MCF 10A (cell line): ENCODE results near the gene FAM114A1. TPM values are rescaled to one million over a fixed set of nuclear protein-coding genes. Genes with fewer than 3 reads are reported as not detected.

Experiments used
- BruUV-seq: library from RNA; stranded (reverse); fragments of 400-500 nt; replicated peaks from 2 replicates; lab custom pipeline; 2021; lab: Mats Ljungman, UMichigan
- CTCF ChIA-PET: fragments of 300-600 bp; sonication (Branson Sonifier 250); formaldehyde crosslinking; extraction: SDS; loops from one replicate; lab custom pipeline; 2021; ENCODE audit warnings: antibody characterized with exemption, inconsistent platforms; lab: Yijun Ruan, JAX
- POLR2A ChIA-PET: fragments of 300-600, 350-650 bp; sonication (Branson Sonifier 250); formaldehyde crosslinking; extraction: SDS; loops from one replicate; lab custom pipeline; 2020; ENCODE audit warnings: antibody characterized with exemption, inconsistent platforms; lab: Yijun Ruan, JAX
- DNase-seq: peaks from one replicate; pipeline ENCODE4 v3.0.0-alpha.2; 2018; ENCODE audit not compliant: unreplicated experiment
- H3K27ac Mint-ChIP-seq: one replicate; pipeline ENCODE4 v1.8.0; 2022; ENCODE audit warnings: mild to moderate bottlenecking, low read depth, mixed read lengths; ENCODE audit not compliant: unreplicated experiment
- H3K27me3 Mint-ChIP-seq: one replicate; pipeline ENCODE4 v1.8.0; 2022; ENCODE audit warnings: mixed read lengths; ENCODE audit not compliant: insufficient read depth, unreplicated experiment
- H3K36me3 Mint-ChIP-seq: one replicate; pipeline ENCODE4 v1.8.0; 2022; ENCODE audit warnings: mild to moderate bottlenecking, moderate library complexity, mixed read lengths; ENCODE audit not compliant: insufficient read depth, unreplicated experiment
- H3K4me1 Mint-ChIP-seq: one replicate; pipeline ENCODE4 v1.8.0; 2022; ENCODE audit warnings: mixed read lengths; ENCODE audit not compliant: insufficient read depth, unreplicated experiment
- H3K4me3 Mint-ChIP-seq: one replicate; pipeline ENCODE4 v1.8.0; 2022; ENCODE audit warnings: mild to moderate bottlenecking, moderate library complexity, mixed read lengths; ENCODE audit not compliant: unreplicated experiment
- H3K9me3 Mint-ChIP-seq: one replicate; pipeline ENCODE4 v1.8.0; 2022; ENCODE audit warnings: mixed read lengths; ENCODE audit not compliant: unreplicated experiment
- intact Hi-C: fragments of 100-400 bp; cut with micrococcal nuclease; formaldehyde crosslinking; loops from 2 replicates; pipeline ENCODE4 v1.14.1; 2022
- total RNA-seq: library from RNA; stranded (reverse); gene quantifications from 2 replicates; pipeline ENCODE4 v1.2.3, GENCODE V29; 2022
- TF ChIP-seq, protein P1 (sequence below): fragments of 200-600 bp; IDR thresholded peaks from one replicate; pipeline ENCODE4 v1.8.0; 2022; ENCODE audit warnings: antibody characterized with exemption, mild to moderate bottlenecking; ENCODE audit not compliant: unreplicated experiment

Gene FAM114A1
- total RNA-seq, 1 experiment from 2014 or later = 22.7 TPM

DNA sequence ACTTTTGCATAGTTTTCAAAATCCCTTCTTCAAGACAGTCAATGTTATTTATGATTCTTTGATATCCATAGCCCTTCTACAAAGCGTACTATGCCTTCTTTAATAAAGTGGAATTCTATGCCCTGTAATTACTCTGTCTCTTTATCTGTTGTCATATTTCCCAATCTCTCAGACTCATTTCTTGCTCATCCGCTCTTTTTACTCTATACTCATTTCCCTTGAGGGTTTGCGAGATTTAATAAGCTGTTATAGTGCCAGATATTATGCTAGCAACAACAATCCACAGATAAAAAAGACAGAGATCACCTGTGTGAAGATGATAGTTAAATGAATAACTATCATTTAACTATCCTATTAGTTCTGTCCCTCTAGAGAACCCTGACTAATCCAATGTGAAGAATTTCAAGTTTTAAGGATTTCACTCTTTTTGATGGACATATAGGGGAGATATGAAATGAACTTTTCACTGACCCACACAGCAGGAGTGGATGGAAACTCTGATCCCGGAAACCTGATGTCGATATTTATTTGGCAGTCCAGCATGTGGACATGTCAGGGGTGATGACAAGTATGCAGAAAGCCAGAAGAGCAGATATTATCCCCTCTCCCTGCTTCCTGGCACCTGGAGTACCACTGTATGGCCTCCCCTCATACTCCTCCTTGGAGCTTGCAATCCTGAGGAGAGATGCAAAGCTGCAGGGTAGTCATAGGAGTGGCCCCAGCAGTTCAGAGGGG is 114.9 kb downstream of the FAM114A1 start:
- Mint-ChIP-seq H3K4me1 (no peaks in the 10 kb centered on the region), H3K36me3 (no peaks in the 10 kb centered on the region), H3K4me3 (no peak overlapping the region), H3K27me3 (no peaks in the 10 kb centered on the region), H3K9me3 (no peaks in the 10 kb centered on the region), H3K27ac (no peak overlapping the region)
- no TSS peak for BruUV-seq
- POLR2A ChIA-PET = no interaction called here
- CTCF ChIA-PET = no interaction called here
- intact Hi-C loops = no loop called here
- TF ChIP-seq, protein P1, sequence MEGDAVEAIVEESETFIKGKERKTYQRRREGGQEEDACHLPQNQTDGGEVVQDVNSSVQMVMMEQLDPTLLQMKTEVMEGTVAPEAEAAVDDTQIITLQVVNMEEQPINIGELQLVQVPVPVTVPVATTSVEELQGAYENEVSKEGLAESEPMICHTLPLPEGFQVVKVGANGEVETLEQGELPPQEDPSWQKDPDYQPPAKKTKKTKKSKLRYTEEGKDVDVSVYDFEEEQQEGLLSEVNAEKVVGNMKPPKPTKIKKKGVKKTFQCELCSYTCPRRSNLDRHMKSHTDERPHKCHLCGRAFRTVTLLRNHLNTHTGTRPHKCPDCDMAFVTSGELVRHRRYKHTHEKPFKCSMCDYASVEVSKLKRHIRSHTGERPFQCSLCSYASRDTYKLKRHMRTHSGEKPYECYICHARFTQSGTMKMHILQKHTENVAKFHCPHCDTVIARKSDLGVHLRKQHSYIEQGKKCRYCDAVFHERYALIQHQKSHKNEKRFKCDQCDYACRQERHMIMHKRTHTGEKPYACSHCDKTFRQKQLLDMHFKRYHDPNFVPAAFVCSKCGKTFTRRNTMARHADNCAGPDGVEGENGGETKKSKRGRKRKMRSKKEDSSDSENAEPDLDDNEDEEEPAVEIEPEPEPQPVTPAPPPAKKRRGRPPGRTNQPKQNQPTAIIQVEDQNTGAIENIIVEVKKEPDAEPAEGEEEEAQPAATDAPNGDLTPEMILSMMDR = no peak
- peak; percentile 41 for DNase-seq

DNA sequence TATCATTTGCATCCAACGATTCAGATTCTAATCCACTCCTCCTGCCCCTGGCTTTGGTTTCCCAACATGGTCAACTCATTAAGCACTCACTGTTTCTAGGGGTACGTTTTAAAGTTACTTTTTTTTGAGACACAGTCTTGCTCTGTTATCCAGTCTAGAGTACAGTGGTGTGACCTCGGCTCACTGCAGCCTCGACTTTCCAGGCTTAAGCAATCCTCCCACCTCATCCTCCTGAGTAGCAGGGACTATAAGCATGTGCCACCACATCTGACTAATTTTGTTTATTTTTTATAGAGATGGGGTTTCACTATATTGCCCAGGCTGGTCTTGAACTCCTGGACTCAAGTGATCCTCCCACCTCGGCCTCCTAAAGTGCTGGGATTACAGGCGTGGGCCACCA is 115.7 kb downstream of the FAM114A1 start:
- peaks cover 2% of the 10 kb centered on the region for H3K9me3 Mint-ChIP-seq
- no peaks in the 10 kb centered on the region for H3K4me1 Mint-ChIP-seq
- ChIA-PET POLR2A (no interaction called here), CTCF (no interaction called here)
- H3K27ac Mint-ChIP-seq = no peak overlapping the region
- BruUV-seq = no TSS peak
- intact Hi-C loops = no loop called here
- no peak overlapping the region for H3K4me3 Mint-ChIP-seq
- no peaks in the 10 kb centered on the region for H3K27me3 Mint-ChIP-seq
- no peaks in the 10 kb centered on the region for H3K36me3 Mint-ChIP-seq
- no peak for DNase-seq
- TF ChIP-seq, protein P1 = no peak

DNA sequence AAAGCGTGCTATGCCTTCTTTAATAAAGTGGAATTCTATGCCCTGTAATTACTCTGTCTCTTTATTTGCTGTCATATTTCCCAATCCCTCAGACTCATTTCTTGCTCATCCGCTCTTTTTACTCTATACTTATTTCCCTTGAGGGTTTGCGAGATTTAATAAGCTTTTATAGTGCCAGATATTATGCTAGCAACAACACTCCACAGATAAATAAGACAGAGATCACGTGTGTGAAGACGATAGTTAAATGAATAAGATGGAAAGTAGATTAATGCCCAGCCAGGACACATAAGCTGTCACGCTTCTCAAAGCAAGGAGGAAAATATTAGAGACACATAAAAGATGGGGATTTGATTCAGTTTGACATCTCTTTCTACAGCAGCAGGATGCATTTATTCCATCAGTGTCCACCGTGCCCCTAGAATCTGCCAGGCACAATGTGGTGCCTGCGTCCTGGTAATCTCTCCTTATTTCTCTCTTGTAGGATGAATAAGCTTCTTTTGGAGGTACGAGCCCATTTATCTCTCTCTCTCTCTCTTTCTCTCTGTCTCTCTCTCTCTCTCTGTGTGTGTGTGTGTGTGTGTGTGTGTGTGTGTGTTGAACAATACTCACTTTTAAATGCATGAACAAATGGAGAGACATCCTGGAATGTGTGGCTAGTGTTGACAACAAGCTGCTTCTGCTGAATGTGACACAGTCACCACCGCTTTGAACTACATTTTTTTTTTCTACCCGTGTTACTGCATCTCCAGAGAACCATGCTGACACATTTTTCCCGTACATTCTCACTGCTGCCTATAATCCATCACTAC is 116.4 kb downstream of the FAM114A1 start:
- H3K27ac Mint-ChIP-seq = no peak overlapping the region
- BruUV-seq = no TSS peak

More for the DNA sequence above, 116.4 kb downstream of the FAM114A1 start:
- Mint-ChIP-seq H3K27me3 (no peaks in the 10 kb centered on the region), H3K36me3 (no peaks in the 10 kb centered on the region), H3K9me3 (peaks cover 7% of the 10 kb centered on the region), H3K4me1 (no peaks in the 10 kb centered on the region), H3K4me3 (no peak overlapping the region)
- DNase-seq = peak; percentile 34
- intact Hi-C loops = no loop called here
- ChIA-PET POLR2A (no interaction called here), CTCF (interaction anchor here (0.6 kb wide), 1 partner anchor 65 kb away, joined by 3 read pairs; no protein-coding TSS in a partner anchor)
- TF ChIP-seq, protein P1 = no peak
